ENCODE data around the gene MEX3A. TPM values are rescaled to one million over a fixed set of nuclear protein-coding genes. Genes with fewer than 3 reads are reported as not detected.

MEX3A gene
- total RNA-seq, 6 experiments from 2014 or later: 1.4 to 3.1 (median 2.2) TPM

GRCh38 chr1:156128308-156128653 lies 46.0 kb upstream of the MEX3A start:
- TF ChIP-seq CTCF (IDR thresholded peaks at IDR 0.05): no peak
- Mint-ChIP-seq H3K4me3 (peak overlapping the region; percentile 86), H3K36me3 (ENCODE audit: low read depth) (peaks cover 54% of the 10 kb centered on the region), H3K27me3 (ENCODE audit: insufficient read depth) (peaks cover 93% of the 10 kb centered on the region), H3K4me1 (ENCODE audit: low read depth) (peaks cover 74% of the 10 kb centered on the region), H3K27ac (peak overlapping the region; percentile 98), H3K9me3 (peaks cover 21% of the 10 kb centered on the region; the same call in 1 of the 2 replicates)
- no peak for DNase-seq

- H3K27me3 Mint-ChIP-seq (ENCODE audit: insufficient read depth): peaks cover 94% of the 10 kb centered on the region
- H3K4me3 Mint-ChIP-seq: peak overlapping the region; percentile 86
- DNase-seq: peak; percentile 97
- H3K27ac Mint-ChIP-seq: peak overlapping the region; percentile 98
- TF ChIP-seq CTCF (IDR thresholded peaks at IDR 0.05): no peak
- peaks cover 64% of the 10 kb centered on the region for H3K36me3 Mint-ChIP-seq (ENCODE audit: low read depth)
- H3K4me1 Mint-ChIP-seq (ENCODE audit: low read depth): peaks cover 88% of the 10 kb centered on the region
- peaks cover 29% of the 10 kb centered on the region for H3K9me3 Mint-ChIP-seq
Measured at GRCh38 chr1:156126630-156127534, 44.6 kb upstream of the MEX3A start.

DNA sequence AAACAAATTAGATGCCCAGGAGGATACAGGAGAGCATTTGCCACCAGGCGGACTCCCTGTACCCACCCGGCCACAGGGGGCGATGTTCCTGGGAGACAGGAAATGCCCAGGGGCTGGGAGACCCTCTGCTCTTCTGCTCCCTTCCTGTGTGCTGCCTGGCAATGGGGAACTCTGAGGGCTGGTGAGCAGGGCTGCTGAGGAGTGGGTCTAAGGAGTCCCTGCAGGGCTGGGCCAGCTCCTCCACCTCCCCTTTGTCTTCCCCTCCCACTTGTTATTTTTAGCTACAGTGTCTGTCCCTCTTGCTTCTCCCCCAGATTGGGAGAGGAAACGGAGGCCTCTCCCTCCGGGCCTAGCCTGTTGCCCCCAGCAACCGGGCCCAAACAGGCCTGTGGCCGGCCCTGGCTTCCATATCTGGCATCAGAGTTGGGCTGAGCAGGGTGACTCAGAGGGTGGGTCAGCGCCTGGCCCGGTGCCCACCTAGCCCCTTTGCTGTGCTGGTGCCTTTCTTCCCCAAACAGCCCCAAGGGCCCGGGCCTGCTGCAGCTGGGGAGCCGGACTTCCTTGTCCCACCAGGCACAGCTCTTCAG lies 43.9 kb upstream of the MEX3A start:
- Mint-ChIP-seq H3K4me1 (ENCODE audit: low read depth) (peaks cover 95% of the 10 kb centered on the region), H3K4me3 (peak overlapping the region; percentile 86), H3K36me3 (ENCODE audit: low read depth) (peaks cover 67% of the 10 kb centered on the region), H3K9me3 (peaks cover 32% of the 10 kb centered on the region), H3K27ac (peak overlapping the region; percentile 98), H3K27me3 (ENCODE audit: insufficient read depth) (peaks cover 95% of the 10 kb centered on the region)
- TF ChIP-seq CTCF (IDR thresholded peaks at IDR 0.05): peak; percentile 87
- DNase-seq: peak; percentile 98

DNA sequence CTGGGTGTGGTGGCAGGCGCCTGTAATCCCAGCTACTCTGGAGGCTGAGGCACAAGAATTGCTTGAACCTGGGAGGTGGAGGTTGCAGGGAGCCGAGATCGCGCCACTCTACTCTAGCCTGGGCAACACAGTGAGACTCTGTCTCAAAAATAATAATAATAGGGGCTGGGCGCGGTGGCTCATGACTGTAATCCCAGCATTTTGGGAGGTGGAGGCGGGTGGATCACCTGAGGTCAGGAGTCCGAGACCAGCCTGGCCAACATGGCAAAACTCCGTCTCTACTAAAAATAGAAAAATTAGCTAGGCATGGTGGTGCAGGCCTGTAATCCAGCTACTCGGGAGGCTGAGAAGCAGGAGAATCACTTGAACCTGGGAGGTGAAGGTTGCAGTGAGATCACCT lies 43.3 kb upstream of the MEX3A start:
- peak overlapping the region; percentile 98 for H3K27ac Mint-ChIP-seq
- H3K4me3 Mint-ChIP-seq: peak overlapping the region; percentile 95
- peaks cover 98% of the 10 kb centered on the region for H3K4me1 Mint-ChIP-seq (ENCODE audit: low read depth)
- peaks cover 73% of the 10 kb centered on the region for H3K36me3 Mint-ChIP-seq (ENCODE audit: low read depth)
- peak; percentile 31 for DNase-seq
- H3K27me3 Mint-ChIP-seq (ENCODE audit: insufficient read depth): peaks cover 95% of the 10 kb centered on the region
- H3K9me3 Mint-ChIP-seq: peaks cover 34% of the 10 kb centered on the region

GRCh38 chr1:156124557-156125483 lies 42.6 kb upstream of the MEX3A start:
- no peak for TF ChIP-seq CTCF (IDR thresholded peaks at IDR 0.05)
- DNase-seq: no peak
- H3K4me1 Mint-ChIP-seq (ENCODE audit: low read depth): peaks cover 98% of the 10 kb centered on the region
- H3K27me3 Mint-ChIP-seq (ENCODE audit: insufficient read depth): peaks cover 95% of the 10 kb centered on the region
- H3K27ac Mint-ChIP-seq: peak overlapping the region; percentile 98
- peaks cover 30% of the 10 kb centered on the region for H3K9me3 Mint-ChIP-seq
- H3K4me3 Mint-ChIP-seq: peak overlapping the region; percentile 95
- peaks cover 75% of the 10 kb centered on the region for H3K36me3 Mint-ChIP-seq (ENCODE audit: low read depth)

Data from HFFc6 (cell line).